GM21367 (cell line): ENCODE results near the gene HSDL1.

Source experiments
- ATAC-seq: cut with Tn5 transposase; IDR thresholded peaks from one replicate; pipeline ENCODE4 v1.9.1; 2021; ENCODE audit not compliant: unreplicated experiment

HSDL1 gene

DNA sequence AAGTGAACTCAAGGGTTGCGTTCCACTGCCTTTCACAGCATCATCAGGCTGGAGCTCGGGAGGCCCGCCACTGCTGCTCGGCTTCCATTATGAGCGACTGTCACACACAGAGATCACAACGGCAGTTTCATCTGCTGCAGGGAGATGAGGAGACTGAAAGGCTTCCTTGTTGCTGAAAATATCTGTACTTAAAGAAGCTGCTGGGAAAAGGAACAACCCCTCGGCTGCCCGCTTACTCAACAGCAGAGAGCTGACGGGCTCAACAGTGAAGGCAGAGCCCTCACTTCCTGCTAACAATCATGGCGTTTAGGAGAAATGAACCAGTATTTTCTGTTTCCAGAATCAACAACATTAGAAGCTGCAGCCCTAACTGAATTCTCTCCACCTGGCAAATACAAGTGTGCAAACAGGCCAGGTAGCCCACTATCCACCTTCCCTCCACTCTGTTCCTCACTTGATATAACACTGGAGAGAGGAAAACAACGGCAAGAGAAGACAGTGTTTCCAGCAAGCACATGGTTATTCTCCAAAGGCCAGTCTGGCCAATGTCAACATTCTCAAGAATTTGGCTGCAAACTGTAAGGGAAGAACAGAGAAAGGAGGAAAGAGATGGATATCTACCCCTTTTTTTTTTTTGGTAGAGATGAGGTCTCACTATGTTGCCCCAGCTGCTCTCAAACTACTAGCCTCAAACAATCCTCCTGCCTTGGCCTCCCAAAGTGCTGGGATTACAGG, 62.0 kb downstream of the HSDL1 start:
- no peak for ATAC-seq

DNA sequence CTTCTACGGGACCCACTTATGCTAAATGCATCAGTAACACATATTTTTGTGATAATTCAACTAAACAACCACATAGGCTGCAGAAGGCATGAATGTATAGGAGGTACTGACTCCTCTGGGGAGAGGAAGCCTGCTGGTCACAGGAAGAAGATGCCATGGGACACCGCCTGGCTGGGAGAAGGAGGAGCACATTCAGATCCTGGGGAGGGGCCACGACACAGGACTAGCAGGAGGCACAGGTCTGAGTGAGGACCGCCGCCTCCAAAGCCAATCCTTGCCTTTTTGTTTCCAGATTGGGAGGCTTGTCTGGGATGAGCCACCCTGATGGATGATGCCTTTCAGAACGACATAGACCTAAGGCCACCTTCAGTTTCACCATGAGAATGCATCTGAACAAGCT, 62.9 kb downstream of the HSDL1 start:
- no peak for ATAC-seq

DNA sequence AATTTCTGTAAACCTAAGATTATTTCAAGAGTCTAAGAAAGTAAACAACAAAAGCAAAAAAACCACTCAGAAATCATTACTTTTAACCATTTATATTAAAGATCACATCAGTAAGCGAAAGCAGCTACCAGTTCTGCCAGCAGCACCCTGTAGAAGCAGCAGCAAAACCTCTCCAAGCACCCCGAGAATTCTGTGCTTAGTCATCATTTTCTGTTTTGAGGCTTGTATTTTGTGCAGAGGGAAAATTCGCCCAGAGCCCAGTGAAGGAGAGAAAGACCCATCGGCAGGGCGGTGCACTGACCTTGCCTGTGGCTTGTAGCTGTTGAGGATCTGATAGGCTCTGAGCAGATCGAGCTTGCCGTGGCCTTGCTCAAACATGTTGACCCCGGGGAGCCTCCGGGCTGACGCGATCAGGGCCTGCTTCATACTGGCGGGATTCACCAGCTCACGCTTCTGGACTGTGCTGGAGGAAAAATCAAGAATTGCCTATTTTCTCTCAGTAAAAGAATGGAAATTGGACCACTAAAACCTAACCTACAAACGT, 63.5 kb downstream of the HSDL1 start:
- no peak for ATAC-seq

DNA sequence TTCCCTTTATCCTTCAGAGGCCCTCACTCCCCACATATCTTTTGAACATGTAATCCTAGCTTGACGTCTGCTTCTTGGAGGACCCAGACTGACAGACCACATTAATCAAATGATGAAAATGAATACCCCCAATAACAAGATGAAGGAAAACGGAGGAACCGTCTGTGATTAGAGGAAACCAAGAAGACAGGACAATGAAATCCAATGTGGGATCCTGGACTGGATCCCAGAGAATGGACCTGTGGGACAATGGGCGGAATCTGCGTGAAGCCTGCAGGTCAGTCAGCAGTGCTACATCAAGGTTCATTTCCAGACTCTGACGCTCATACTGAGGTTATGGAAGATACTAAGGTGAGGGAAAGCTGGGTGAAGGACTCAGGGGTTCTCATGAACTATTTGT, 64.2 kb downstream of the HSDL1 start:
- no peak for ATAC-seq

- ATAC-seq: no peak
These were observed 64.6 kb downstream of the HSDL1 start for GRCh38 chr16:84080378-84080777.

DNA sequence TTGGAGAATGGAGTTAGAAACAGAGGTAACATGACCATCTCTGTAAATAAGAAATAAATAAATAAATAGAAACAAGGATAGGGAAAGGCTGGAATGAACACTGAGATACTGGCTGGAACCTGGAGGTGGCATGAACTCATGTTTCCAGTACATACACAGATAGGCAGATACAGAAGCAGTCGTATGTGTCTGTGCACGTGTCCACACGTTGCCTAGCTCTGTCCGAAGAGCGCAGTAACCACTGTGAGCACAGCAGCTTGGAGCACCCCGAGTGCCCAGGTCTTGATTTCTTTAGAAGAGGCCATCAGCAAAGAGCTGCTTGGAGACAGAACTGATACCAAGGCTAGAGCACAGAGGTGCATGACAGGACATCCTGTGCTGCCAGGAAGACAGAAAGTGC, 65.3 kb downstream of the HSDL1 start:
- no peak for ATAC-seq

- no peak for ATAC-seq
These were observed 69.6 kb downstream of the HSDL1 start for GRCh38 chr16:84075376-84075775.

DNA sequence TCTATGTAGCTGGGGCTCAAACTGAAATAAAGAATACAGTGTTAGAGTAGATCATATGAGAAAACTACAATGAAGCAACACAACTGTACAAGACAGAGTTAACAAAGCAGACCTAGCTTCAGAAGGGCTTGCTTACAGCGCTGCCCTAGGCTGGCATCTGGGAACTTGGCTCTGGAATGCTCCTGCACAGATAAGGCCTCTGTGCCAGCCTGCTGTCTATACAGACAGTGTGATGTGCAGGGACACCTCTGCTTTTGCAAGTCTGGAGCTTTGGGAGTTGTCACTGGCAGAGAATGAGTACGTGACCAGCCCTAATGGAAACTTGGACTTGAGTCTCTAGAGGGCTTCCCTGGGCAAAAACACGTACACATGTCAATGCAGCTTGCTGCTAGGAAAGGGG, 70.3 kb downstream of the HSDL1 start:
- no peak for ATAC-seq
